NAMALWA (cell line): ENCODE results near the gene RASAL2.
A peak's percentile ranks its signal among the peaks of the same experiment; 100 is the strongest.
"Not testable (repeated sequence)": the region's sequence is repeated elsewhere in the genome, so short reads cannot be mapped to it uniquely, and the experiment has no call there.

ENCODE experiments used
- DNase-seq: peaks from one replicate; pipeline ENCODE4 v3.0.0-alpha.2; 2015; ENCODE audit warnings: low spot score

Gene RASAL2

DNA sequence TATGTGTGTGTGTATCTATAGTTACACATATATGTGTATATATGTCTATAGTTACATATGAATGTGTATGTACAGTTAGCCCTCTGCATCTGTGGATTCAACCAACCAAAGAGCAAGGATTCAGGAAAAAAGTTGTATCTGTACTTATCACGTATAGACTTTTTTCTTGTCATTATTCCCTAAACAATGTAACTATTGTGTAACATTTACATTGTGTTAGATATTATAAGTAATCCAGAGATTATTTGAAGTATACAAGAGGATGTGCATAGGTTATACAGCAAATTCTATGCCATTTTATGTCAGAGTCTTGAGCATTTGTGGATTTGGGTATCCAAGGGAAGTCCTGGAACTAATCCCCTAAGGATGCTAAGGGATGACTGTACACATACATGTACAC lies 71.3 kb downstream of the RASAL2 start:
- no peak for DNase-seq

DNA sequence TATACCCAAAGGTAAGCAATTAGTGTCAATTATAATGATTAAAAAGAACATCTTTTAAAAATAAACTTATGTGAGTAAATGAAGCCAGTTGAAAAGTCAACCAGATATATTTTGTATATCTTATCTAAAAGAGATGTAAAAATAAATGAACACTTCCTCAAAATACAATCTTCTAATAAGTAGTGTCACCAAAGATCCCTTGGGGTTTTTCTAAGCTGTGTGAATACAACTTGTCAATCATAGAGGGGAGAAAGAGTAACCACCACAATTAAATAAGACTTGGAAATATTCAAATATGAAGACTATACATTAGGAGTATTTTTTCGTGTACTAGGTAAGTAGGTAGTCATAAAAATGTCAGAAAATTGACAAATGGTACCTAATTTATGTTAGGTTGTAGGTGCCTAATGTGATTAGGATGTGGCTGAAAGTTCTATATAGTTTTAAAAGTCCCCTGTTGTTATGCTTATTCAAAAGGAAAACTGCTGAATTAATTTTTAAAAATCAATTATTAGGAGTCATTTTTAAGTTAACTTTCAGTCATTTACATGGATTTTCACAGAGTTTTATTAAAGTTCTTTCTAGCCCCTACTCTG lies 72.6 kb downstream of the RASAL2 start:
- DNase-seq = no peak

DNA sequence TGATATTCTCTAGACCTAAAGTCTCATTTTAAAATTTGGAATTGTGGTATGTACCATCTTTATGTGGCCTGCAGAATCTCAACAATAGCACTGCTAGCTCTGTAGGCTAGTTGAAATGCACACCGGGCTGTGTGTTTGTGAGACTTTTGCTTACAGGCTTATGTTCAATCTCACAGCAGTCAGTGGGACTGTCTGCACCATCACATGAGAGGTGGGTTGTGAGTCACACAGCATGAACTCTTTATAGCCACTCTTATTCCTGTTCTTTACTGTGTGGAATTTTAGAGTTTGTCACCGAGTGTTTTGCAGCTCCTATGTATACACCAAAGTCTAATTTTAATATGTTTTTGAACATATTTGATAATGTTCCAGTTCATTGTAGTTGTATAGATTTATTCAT lies 74.6 kb downstream of the RASAL2 start:
- DNase-seq = no peak

GRCh38 chr1:178169649-178170048 lies 75.7 kb downstream of the RASAL2 start:
- no peak for DNase-seq

DNA sequence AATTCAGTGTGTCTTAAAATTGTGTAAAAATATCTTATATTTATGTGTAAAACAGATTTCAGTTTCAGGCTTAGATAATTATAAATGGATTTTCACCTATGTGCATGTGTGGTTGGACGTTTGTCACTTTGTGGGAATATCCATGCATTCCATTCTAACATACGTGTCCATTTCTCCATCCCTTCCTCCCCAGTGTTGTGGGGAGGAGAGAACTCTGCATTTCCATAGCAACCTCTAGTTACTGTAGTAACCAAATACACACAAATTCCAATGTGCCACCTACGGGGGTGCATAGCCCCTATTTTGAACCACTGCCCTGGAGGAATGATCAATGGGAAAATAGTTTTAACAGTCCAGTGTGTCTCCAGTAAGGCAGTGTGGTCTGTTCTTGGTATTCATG lies 79.0 kb downstream of the RASAL2 start:
- DNase-seq = no peak

DNA sequence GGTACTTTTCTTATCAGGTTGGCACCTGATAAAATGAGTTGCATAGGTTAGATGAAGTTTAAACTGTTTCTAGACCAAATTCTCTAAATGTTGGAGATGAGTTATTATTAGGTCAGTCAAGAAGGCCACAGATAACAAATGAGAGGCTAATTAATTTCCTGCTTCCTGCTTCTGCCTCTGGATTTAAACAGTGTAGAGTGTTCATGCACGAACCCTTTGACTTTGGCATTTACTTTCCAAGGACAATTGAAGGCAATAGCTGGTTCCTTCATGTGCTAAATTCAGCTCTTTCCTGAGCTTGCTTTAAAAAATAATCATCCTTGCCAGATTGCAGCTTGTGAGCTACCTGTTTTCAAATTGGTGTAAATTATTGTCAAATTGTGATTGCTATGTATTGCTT lies 80.6 kb downstream of the RASAL2 start:
- DNase-seq = no peak

DNA sequence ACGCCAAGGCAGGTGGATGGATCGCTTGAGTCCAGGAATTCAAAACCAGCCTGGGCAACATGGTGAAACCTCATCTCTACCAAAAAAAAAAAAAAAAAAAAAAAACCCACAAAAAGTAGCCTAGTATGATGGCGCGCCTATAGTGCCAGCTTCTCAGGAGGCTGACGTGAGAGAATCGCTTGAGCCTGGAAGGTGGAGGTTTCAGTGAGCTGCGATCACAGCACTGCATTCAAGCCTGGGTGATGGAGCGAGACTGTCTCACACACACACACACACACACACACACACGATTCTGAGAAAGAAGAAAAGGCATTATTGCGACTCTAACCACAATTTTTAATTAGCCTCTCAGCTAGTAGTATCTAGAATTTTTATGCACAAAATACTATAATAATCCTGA lies 86.5 kb downstream of the RASAL2 start:
- DNase-seq = no peak

DNA sequence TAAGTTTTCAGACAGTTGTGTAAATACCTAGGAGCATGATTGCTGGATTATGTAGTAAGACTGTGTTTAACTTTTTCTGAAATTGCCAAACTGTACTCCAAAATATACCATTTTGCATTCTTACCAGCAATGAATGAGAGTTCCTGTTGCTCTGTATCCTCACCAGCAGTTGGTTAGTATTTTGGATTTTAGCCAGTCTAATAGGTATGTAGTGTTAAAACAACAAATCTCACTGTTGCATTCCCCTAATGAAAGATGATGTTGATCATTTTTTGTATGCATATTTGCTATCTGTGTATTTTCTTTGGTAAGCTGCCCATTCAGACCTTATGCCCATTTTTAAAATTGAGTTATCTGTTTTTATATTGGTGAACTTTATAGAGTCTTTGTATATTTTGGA lies 89.9 kb downstream of the RASAL2 start:
- no peak for DNase-seq

- no peak for DNase-seq
These were observed 94.4 kb downstream of the RASAL2 start for GRCh38 chr1:178188306-178188705.

- peak; percentile 73 for DNase-seq
These were observed 95.9 kb downstream of the RASAL2 start for GRCh38 chr1:178189814-178190213.

GRCh38 chr1:178190881-178191280 lies 97.0 kb downstream of the RASAL2 start:
- DNase-seq = no peak

DNA sequence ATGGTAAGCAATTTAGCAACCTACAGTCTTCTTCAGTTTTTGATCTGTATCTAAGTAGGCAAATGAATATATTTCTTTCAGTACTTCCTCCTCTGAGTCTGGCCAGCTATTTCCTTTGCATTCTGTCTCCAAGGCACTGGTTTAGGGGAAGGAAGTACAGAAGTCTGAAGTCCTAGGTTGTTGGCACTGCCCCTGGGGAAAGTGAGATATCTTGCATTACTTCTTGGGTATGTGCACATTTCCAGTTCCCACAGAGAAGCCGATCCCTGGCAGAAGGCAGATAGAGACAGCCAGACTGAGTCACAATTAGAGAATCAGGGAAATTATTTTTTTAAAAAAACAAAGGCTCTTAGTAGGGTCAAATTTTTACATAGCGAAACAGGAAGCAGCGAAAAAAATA lies 98.8 kb downstream of the RASAL2 start:
- DNase-seq = peak; percentile 56

DNA sequence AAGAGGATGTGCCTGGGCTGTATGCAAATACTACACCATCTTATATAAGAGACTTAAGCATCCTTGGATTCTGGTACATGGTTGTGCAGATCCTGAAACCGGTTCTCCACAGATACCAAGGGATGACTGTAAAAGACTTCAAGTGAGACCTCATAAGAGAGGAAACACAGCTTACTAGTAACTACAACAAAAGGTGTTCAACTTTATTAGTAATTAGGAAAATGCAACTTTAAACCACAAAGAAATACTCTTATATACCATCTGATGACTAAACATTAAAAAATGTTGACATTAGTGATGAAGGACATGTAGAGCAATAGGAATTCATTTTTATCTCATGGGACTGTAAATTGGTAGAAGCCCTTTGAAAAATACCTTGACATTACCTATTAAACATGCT lies 102.7 kb downstream of the RASAL2 start:
- no peak for DNase-seq

- not testable (repeated sequence) for DNase-seq
These were observed 108.2 kb downstream of the RASAL2 start for GRCh38 chr1:178202095-178202494.

- DNase-seq = not testable (repeated sequence)
These were observed 108.6 kb downstream of the RASAL2 start for GRCh38 chr1:178202546-178202945.

- DNase-seq = not testable (repeated sequence)
These were observed 114.5 kb downstream of the RASAL2 start for GRCh38 chr1:178208269-178208856.

DNA sequence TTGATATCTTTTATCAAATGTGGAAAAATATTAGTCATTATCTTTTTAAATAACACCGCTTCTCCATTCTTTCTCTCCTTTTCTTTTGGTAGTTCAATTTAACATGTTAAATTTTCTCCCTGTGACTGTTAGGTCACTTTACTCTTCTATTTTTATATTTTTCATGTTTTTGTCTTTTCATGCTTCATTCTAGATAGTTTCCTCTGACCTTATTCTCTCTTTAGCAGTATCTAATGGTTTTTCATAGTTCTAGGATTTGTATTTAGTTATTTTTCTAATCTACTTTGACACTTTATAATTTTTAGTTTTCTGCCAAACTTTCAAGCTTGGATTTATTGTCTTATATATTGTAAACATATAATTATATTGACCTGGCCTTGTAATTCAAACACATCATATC lies 116.0 kb downstream of the RASAL2 start:
- DNase-seq = no peak

GRCh38 chr1:178218550-178218949 lies 124.6 kb downstream of the RASAL2 start:
- DNase-seq = no peak

- DNase-seq = no peak
These were observed 126.2 kb downstream of the RASAL2 start for GRCh38 chr1:178220094-178220493.

GRCh38 chr1:178223289-178223688 lies 129.4 kb downstream of the RASAL2 start:
- no peak for DNase-seq

DNA sequence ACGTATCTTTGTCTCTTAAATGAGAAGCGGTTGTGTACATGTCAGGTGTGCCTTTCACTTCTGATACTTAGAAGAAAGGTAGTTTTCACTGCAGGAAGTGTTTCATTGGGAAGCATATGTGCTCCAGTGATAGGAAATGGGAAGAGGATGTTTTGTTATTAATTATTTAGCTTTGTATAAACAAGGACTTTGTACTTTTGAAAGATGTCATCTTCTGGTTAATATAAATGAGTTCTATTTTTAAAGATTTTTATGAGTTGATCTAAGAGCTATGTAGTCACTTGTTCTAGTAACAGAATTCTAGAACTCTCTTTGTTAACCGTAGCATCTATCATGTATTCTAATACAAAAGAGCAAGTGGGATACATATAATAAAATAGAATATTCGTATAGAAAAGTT lies 130.5 kb downstream of the RASAL2 start:
- DNase-seq = no peak

GRCh38 chr1:178230881-178231409 lies 137.0 kb downstream of the RASAL2 start:
- DNase-seq = no peak

DNA sequence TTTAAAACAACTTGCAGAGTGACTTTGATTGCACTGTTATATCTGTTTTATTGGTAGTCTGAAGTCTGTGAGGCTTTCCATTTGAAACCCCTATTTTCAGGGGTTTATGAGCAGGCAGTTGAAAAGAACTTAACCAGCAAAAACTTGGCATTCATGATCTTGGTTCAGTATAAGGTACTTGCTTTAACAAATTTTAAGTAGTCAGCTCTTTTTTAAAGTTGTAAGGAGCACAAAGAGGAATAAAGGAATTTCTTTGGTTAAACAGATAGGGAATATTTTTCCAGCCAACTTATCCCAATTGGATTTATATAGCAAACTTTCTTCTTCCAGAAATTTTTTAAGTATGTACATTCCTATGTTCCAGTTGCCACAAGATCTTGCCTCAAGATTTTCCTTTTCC lies 138.2 kb downstream of the RASAL2 start:
- DNase-seq = no peak

- DNase-seq = no peak
These were observed 139.0 kb downstream of the RASAL2 start for GRCh38 chr1:178232949-178233348.
